GM10266 (cell line): ENCODE results near the gene PAK6.

Source experiments
- DNase-seq: peaks from one replicate; pipeline ENCODE4 v3.0.0; 2012; ENCODE audit errors: extremely low spot score
- CTCF ChIP-seq: IDR thresholded peaks from 2 replicates; pipeline ENCODE4 v1.5.1; 2012; ENCODE audit warnings: mild to moderate bottlenecking, low read depth; ENCODE audit not compliant: control insufficient read depth, insufficient read depth; ENCODE audit errors: missing control alignments

PAK6 gene

GRCh38 chr15:40282869-40283614, 44.2 kb downstream of the PAK6 start, which contains the start of gene ANKRD63:
Gene ANKRD63, minus strand, starts transcription at chr15:40283064. Its CDS starts 478 bp downstream, at chr15:40282586.
- no peak for TF ChIP-seq CTCF
- DNase-seq = peak; percentile 75

GRCh38 chr15:40283615-40284300, 44.9 kb downstream of the PAK6 start:
- TF ChIP-seq CTCF = no peak
- DNase-seq = no peak

- no peak for TF ChIP-seq CTCF
- DNase-seq = no peak
Observed at GRCh38 chr15:40285151-40285550, 46.3 kb downstream of the PAK6 start.

- no peak for TF ChIP-seq CTCF
Observed at GRCh38 chr15:40285554-40286011, 46.7 kb downstream of the PAK6 start.

GRCh38 chr15:40286061-40286532, 47.2 kb downstream of the PAK6 start:
- no peak for DNase-seq
- no peak for TF ChIP-seq CTCF

More at GRCh38 chr15:40285554-40286011, 46.7 kb downstream of the PAK6 start:
- DNase-seq = no peak

- DNase-seq = no peak
- no peak for TF ChIP-seq CTCF
Observed at GRCh38 chr15:40286794-40287193, 47.9 kb downstream of the PAK6 start.

GRCh38 chr15:40287505-40287904, 48.6 kb downstream of the PAK6 start:
- no peak for DNase-seq
- no peak for TF ChIP-seq CTCF
